Gastrocnemius medialis (tissue), 4 donors: ENCODE results near the gene ABCC10. TPM values are rescaled to one million over a fixed set of nuclear protein-coding genes. Genes with fewer than 3 reads are reported as not detected.

Experiments used
- ATAC-seq, 2 donors: fragments of 150-250 bp; one replicate each; pipeline ENCODE4 v1.9.1; 2016
- DNase-seq, 2 donors: peaks; one replicate each; pipeline ENCODE4 v3.0.0-alpha.2; 2019
- H3K27ac ChIP-seq, 4 donors: fragments of 200-600 bp; sonication (generic); 1 replicate in 1 of 4; 2 replicates in 3 of 4; pipeline ENCODE4 v1.5.1; 2016 to 2018; ENCODE audit warnings: mild to moderate bottlenecking in 2 of 4, moderate library complexity in 1 of 4
- H3K27me3 ChIP-seq, 3 donors: fragments of 200-600 bp; sonication (generic) in 2 of 3; 1 replicate in 1 of 3; 2 replicates in 2 of 3; pipeline versions ENCODE4 v1.5.1 to v1.6.0; 2016 to 2019; ENCODE audit warnings: mild to moderate bottlenecking in 1 of 3, moderate library complexity in 1 of 3
- H3K36me3 ChIP-seq, 2 donors: fragments of 200-600 bp; sonication (generic) in 1 of 2; one replicate each; pipeline ENCODE4 v1.5.1; 2017 to 2018
- H3K4me1 ChIP-seq, 2 donors: fragments of 200-600 bp; sonication (generic) in 1 of 2; one replicate each; pipeline ENCODE4 v1.5.1; 2016 to 2017; ENCODE audit warnings: mild to moderate bottlenecking in 2 of 2
- H3K4me3 ChIP-seq, 4 donors: fragments of 200-600 bp; sonication (generic) in 3 of 4; 1 replicate in 1 of 4; 2 replicates in 3 of 4; pipeline ENCODE4 v1.5.1; 2016 to 2019; ENCODE audit warnings: mild to moderate bottlenecking in 2 of 4
- H3K9me3 ChIP-seq, 3 donors: fragments of 200-600 bp; sonication (generic) in 2 of 3; 1 replicate in 1 of 3; 2 replicates in 2 of 3; pipeline ENCODE4 v1.5.1; 2016 to 2019
- POLR2A ChIP-seq, 2 donors: fragments of 450-650 bp; IDR thresholded peaks; one replicate each; pipeline ENCODE4 v1.6.1; 2017; ENCODE audit warnings: antibody characterized with exemption in 2 of 2, mild to moderate bottlenecking in 2 of 2, moderate library complexity in 2 of 2
- in situ Hi-C, 4 donors: fragments of 200-750 bp; cut with MboI; loops; one replicate each; pipeline versions ENCODE4 v1.15.0 to v1.8.0; 2017; ENCODE audit warnings: low sequenced_read_pairs in 4 of 4
- intact Hi-C: fragments of 100-400 bp; cut with DNase I; formaldehyde crosslinking; loops from one replicate; pipeline ENCODE4 v1.15.1; 2023; ENCODE audit warnings: low total_unique reads
- microRNA-seq, 2 donors: library from miRNA; unstranded; fragments of <30 nt; microRNA quantifications; one replicate each; pipeline ENCODE4, GENCODE V29; 2016; ENCODE audit warnings: borderline replicate concordance in 2 of 2
- total RNA-seq, 4 donors: library from RNA; depleted of rRNA; stranded (reverse); fragments of >200 nt; gene quantifications; one replicate each; pipeline versions ENCODE4 v1.1.0 to v1.2.3, GENCODE V29; 2016
- TF ChIP-seq, protein P1 (sequence below), 5 experiments: fragments of 450-650 bp in 3 of 5; fragments of 200-600 bp in 2 of 5; sonication (generic) in 2 of 5; IDR thresholded peaks in 4 of 5; conservative IDR thresholded peaks in 1 of 5; 1 replicate in 4 of 5; 2 replicates in 1 of 5; pipeline ENCODE4 v1.5.1; 2016 to 2019; ENCODE audit warnings: antibody characterized with exemption in 5 of 5, mild to moderate bottlenecking in 3 of 5, moderate library complexity in 3 of 5

ABCC10 gene
- total RNA-seq, 4 donors from 2014 or later, result 5.3 to 11.8 (median 8.6) TPM

DNA sequence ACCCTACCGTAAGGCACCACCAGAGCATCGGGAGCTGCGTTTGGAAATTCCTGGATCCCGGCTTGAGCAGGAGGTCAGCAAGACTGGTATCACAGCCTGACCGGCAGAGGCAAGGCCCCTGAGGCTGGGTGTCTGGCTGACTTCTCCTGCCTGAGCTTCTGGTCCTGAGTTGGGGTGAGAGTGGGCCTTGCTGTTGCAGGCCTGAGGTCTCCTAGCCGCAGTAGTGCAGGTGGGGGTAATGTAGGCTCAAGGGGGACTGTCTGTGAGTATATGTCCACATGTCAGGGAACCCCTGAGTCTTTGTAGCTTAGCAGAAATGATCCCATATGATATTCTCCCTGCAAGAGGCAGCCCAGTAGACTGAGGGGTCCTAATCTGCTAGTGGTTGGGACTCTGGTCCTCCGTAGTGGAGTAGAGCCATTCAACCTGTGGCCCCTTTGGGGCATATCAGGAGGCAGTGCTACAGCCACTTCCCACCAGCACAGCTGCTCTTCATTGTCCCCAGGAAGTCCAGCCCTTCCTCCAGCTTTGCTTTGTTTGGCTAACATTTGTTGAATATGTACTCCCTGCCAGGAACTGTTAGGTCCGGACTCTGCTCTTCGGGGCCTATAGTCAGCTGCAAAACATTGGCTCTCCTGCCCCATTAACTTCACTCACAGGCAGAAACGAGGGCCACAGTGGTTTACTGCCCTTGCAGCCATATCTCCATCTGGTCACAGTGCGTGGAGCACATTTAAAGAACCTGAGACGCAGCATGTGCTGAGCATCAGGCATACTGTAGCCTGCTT is 71.9 kb downstream of the ABCC10 start:
- no peak overlapping the region for H3K4me3 ChIP-seq
- peak overlapping the region in 3 of 4 donors; percentile 3 to 27 (median 12) for H3K27ac ChIP-seq
- intact Hi-C loops, result no loop called here
- no peak for TF ChIP-seq POLR2A (IDR thresholded peaks at IDR 0.05)
- TF ChIP-seq, protein P1, sequence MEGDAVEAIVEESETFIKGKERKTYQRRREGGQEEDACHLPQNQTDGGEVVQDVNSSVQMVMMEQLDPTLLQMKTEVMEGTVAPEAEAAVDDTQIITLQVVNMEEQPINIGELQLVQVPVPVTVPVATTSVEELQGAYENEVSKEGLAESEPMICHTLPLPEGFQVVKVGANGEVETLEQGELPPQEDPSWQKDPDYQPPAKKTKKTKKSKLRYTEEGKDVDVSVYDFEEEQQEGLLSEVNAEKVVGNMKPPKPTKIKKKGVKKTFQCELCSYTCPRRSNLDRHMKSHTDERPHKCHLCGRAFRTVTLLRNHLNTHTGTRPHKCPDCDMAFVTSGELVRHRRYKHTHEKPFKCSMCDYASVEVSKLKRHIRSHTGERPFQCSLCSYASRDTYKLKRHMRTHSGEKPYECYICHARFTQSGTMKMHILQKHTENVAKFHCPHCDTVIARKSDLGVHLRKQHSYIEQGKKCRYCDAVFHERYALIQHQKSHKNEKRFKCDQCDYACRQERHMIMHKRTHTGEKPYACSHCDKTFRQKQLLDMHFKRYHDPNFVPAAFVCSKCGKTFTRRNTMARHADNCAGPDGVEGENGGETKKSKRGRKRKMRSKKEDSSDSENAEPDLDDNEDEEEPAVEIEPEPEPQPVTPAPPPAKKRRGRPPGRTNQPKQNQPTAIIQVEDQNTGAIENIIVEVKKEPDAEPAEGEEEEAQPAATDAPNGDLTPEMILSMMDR (IDR thresholded peaks at IDR 0.05 in 4 of 5, conservative IDR thresholded peaks at IDR 0.05 in 1 of 5), result no peak
- H3K4me1 ChIP-seq, result peaks cover 14 to 31% of the 10 kb centered on the region in 2 donors
- DNase-seq (no peak), ATAC-seq (peak in 1 of 2 donors; percentile 28)
- peaks cover 0 to 62% of the 10 kb centered on the region in 2 donors for H3K36me3 ChIP-seq
- no peaks in the 10 kb centered on the region for H3K27me3 ChIP-seq
- in situ Hi-C loops, result no loop called here
- H3K9me3 ChIP-seq, result no peaks in the 10 kb centered on the region

Small RNA genes lying within 50 kb of the gene (microRNA-seq; reads per million reads assigned to microRNA genes)
- 0.85 to 1.2 reads per million in 2 donors for gene MIR6780B

Other genes with a start within 250 kb of the ABCC10 start
- 10 to 100 TPM in 1 of 4 donors, 1 to 10 TPM in 3; 5.3 to 20.1 (median 7.1) TPM for gene CUL9, start 245.3 kb upstream of the ABCC10 start, total RNA-seq
- gene DNPH1, start 198.1 kb upstream of the ABCC10 start, total RNA-seq, result 10 to 100 TPM; 42.3 to 87.6 (median 69.2) TPM
- under 1 TPM in 1 of 4 donors, not detected in 3; 0.04 TPM for gene TTBK1, start 184.1 kb upstream of the ABCC10 start, total RNA-seq
- gene SLC22A7, start 129.3 kb upstream of the ABCC10 start, total RNA-seq, result under 1 TPM in 1 of 4 donors, not detected in 3; 0.42 TPM
- under 1 TPM in 1 of 4 donors, not detected in 3; 0.68 TPM for gene CRIP3, start 118.7 kb upstream of the ABCC10 start, total RNA-seq
- 10 to 100 TPM in 3 of 4 donors, 1 to 10 TPM in 1; 9.9 to 13.8 (median 12.4) TPM for gene ZNF318, start 57.9 kb upstream of the ABCC10 start, total RNA-seq
- under 1 TPM in 1 of 4 donors, not detected in 3; 0.20 TPM for gene DLK2, start 28.0 kb downstream of the ABCC10 start, total RNA-seq
- gene TJAP1, start 50.0 kb downstream of the ABCC10 start, total RNA-seq, result 10 to 100 TPM; 28.8 to 45.2 (median 37.7) TPM
- gene LRRC73, start 82.8 kb downstream of the ABCC10 start, total RNA-seq, result not detected
- 10 to 100 TPM; 55.6 to 97.9 (median 73.5) TPM for gene YIPF3, start 89.4 kb downstream of the ABCC10 start, total RNA-seq
- gene POLR1C, start 89.5 kb downstream of the ABCC10 start, total RNA-seq, result 10 to 100 TPM; 13.4 to 25.1 (median 16.7) TPM
- gene XPO5, start 148.5 kb downstream of the ABCC10 start, total RNA-seq, result 10 to 100 TPM; 11.8 to 21.8 (median 16.6) TPM
- gene POLH, start 148.6 kb downstream of the ABCC10 start, total RNA-seq, result 1 to 10 TPM; 3.8 to 6.9 (median 5.3) TPM
- 10 to 100 TPM; 25.0 to 39.4 (median 27.1) TPM for gene GTPBP2, start 201.7 kb downstream of the ABCC10 start, total RNA-seq
- gene MAD2L1BP, start 208.3 kb downstream of the ABCC10 start, total RNA-seq, result 10 to 100 TPM; 25.1 to 55.4 (median 25.2) TPM
- under 1 TPM in 1 of 4 donors, not detected in 3; 0.09 TPM for gene RSPH9, start 217.5 kb downstream of the ABCC10 start, total RNA-seq